CD4-positive, alpha-beta T cell treated with Interleukin-6 for 4 hours (primary cell): ENCODE measurements around the gene L1CAM.
A peak's percentile ranks its signal among the peaks of the same experiment; 100 is the strongest.

Experiments used
- DNase-seq: peaks from one replicate; pipeline ENCODE4 v3.0.0-alpha.2; 2020; ENCODE audit warnings: mixed read lengths

The L1CAM gene

DNA sequence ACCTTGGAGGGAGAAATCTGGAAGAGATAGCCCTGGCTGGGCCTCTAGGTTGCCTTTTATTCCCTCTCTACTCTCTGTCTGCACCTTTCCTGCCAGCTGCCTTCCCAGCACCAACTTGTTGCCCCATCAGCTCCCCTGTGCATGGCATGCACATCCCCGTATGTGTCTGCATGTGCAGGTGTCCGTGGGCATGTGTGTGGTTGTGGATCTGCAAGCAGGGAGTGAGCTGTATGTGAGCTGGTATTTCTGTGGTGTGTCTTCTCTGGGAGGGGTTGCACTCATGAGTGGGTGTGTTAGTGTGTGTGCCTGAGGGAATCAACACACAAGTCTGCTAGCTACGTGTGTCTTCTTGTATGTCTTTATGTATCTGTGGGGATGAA is 9.9 kb downstream of the L1CAM start:
- DNase-seq, result no peak

DNA sequence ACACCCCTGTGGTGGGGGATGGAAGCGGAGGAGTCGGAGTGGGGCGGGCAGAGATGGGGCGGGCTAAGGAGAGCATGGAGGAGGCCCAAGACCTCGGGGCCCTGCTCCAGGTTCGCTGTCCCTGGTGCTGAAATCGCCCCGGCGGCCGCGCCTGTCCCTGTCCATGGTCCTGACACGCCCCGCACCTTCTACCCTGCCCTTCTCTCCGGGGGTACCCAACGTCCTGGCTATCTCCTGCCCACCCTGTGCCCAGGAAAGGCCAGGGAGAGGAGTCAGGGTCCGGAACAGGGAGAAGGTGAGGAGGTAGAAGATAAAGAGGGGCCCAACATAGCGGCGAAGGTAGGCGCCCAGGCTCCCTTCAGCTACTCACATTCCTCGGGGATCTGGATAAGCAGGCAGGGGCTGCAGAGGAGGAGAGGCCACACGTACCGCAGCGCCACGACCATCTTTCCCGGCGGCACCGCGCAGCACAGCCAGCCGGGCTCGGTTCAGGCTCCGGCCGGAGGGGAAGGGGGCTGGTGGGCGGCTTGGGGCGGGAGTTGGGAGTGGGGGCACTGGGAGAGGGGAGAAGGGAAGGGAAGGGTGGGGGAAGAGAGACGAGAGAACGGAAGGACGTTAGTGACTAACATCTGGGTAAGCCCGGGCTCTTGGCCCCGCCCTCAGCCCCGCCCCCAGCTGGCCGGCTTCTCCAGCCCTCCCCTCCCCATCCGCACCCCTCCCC is 10.4 kb downstream of the L1CAM start:
- DNase-seq, result peak; percentile 69

DNA sequence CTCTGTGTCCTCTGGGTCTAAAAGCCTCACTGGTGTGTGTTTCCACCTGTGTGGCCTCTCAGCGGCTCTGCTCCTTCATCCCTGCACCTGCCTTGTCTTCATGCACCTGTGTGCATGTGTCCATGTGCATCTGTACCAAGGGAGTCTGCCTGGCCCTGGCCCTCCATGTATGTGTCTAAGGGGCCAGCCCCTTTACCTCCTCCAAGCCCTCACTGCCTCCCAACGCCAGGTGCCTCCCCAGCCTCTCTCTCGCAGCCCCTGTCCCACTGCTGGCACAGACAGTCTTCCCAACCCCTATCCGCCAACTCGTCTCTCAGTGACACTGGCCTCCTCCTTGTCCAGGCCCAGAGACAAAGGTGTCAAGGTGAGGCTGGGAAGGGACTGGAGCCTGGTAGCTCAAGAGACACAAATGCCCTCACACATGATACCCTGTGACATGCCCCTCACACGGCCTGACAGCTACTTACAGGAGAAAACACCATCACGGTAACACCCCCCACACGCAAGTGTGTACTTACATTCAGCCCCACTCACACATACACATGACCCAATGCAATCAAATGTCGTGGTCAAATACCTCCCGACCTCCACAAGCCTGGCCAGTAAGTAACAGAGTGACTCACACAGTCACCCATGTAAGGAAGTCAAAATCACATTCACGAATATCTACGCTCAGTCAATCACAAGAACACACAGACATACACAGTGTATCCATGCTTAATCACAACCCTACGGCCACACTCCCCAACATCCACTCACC is 11.4 kb downstream of the L1CAM start:
- no peak for DNase-seq

DNA sequence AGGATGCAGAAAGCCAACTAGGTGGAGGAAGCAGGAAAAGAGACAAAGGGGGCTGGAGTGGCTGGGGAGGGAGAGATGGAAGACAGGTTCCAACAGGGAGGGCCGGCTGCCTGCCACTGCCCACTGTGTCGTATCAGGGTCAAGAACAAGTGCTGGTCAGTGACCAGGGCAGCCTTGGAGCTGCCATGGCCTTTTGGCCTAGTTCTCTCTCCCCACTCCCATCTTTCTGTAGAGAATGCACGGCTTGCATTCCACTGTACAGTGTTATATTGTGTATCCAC is 11.9 kb downstream of the L1CAM start:
- DNase-seq, result no peak

DNA sequence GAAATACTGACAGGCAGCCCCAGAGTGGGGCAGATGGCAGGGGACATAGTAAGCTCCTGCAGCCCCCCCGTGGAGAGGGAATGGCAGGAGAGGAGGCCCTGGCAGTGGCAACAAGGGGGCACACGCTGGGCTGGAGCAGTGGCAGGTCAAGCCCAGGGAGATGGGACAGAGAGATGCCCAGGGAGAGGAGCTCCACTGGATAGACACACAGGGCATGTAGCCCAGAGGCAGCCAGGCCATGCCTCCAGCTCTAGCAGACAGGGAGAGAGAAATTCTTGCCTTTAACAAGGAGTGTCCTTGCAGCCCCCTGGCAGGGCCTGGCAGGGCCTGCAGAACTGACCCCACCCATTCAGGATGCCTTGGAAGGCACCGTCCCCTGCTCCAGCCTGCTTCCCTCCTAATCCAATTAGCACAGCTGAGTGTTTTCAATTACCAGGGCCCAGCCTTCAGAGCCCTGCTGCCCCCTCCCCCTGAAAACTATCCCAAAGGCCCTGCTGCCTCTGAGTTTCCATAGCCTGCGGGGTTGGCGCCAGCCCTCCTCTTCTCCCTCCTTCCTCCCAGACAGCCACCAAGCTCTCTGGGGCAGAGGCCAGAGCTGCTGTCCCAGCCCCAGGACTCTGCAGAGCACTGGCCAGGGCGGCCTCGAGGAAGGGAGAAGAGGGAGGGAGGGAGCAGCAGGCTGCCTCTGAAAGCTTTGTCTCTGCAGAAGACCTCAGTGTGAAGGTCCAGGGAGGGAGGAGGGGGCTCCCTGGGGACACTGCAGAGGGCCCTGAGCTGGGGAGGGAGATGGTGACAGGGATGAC is 12.5 kb downstream of the L1CAM start:
- DNase-seq, result no peak

DNA sequence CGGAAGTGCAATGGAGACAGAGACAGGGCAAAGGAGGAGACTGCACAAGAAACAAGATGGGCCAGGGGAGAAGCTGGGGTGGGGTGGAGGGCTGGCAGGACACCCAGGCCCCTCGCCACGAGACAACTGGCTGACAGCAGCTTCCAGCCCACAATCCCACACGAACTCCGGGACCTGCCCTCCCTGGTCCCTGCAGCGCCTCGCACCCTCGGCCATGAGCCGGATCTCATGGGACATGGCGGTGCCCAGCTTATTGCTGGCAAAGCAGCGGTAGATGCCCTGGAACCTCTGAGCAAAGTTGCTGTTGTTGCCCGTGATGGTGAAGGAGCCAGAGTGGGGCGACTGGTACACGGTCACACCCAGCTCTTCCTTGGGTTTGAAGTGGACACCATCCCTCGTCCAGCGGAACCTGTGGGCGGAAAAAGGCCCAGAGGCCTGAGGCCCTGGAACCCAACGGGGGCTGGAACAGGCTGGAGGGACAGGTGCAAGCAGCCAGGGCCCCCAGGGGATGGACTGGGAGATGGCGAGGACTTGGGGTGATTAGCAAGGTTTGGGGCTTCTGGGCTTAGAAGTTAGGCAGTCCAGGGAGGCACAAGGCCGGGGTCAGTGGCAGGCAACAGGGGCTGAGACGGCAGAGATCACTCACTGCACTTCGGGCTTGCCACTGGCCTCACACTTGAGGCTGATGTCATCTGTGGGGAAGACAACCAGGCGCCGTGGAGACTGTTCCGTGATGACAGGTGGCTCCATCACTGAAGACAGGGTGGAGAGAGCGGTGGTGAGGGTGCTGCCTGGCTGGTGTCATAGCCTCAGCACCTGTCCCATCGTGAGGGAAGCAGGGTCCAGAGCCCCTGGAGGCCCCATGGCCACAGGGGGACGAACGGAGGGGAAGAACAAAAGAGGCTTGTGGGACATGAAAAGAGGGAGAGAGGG is 13.8 kb downstream of the L1CAM start:
- DNase-seq, result no peak

DNA sequence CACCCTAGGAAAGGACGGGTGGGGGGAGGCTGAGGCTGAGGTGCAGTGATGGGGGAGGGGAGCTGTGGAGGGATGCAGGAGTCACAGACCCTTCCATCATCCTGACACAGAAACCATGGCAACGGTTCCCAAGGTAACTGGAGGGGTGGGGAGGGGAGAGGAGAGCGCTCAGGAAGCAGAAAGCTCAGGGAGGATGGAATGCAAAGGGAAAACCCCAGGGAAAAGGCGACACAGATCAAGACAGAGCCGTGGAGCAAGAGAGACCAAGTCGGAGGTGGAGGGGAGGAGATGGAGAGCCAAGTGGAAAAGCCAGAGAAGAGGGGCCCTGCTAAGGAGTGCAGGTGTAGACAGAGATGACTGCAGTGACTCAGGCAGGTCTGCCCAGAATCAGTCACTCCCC is 14.5 kb downstream of the L1CAM start:
- no peak for DNase-seq

DNA sequence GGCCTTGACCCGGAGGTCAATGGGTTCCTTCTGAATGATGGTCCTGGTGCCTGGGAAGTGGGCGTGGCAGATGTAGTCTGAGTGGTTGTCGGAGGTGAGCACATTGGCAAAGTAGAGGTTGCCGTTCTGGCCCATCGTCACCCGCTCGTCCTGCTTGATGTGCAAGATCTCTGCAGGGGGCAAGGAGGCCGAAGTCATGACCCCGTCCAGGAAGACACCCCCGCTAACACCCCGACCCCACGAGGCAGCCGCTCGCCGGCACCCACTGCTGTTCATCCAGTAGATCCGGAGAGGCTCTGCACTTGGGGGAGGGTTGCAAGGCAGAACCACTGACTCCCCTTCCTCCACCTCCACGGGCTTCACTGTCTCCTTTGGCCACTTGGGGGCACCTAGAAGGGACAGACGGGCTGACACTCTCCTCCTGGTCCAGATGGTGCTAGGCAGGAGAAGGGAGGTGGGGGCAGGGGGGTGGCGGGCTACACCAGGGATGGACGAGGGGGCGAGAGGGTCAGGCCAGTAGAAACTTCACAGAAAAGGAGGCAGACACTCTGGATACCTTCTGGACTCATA is 15.1 kb downstream of the L1CAM start:
- DNase-seq, result no peak

DNA sequence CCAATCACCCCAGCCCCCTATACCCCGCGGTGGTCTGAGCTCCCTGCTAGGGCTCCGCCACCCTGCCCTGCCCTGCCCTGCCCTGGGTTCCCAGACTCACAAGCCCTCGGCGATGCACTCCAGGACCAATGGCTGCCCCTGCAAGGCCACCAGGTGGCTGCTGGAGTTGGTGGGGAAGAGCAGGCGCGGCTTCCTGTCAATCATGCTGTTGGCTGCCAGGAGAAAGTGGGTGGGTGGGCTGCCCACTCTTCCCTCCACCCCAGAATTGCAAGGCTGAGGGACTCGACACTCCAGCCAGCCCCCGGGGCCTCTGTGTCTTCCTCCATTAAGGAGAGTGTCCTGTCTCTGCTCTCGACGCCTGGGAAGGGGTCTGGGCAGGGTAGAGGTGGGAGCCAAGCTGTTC is 15.7 kb downstream of the L1CAM start:
- DNase-seq, result no peak

DNA sequence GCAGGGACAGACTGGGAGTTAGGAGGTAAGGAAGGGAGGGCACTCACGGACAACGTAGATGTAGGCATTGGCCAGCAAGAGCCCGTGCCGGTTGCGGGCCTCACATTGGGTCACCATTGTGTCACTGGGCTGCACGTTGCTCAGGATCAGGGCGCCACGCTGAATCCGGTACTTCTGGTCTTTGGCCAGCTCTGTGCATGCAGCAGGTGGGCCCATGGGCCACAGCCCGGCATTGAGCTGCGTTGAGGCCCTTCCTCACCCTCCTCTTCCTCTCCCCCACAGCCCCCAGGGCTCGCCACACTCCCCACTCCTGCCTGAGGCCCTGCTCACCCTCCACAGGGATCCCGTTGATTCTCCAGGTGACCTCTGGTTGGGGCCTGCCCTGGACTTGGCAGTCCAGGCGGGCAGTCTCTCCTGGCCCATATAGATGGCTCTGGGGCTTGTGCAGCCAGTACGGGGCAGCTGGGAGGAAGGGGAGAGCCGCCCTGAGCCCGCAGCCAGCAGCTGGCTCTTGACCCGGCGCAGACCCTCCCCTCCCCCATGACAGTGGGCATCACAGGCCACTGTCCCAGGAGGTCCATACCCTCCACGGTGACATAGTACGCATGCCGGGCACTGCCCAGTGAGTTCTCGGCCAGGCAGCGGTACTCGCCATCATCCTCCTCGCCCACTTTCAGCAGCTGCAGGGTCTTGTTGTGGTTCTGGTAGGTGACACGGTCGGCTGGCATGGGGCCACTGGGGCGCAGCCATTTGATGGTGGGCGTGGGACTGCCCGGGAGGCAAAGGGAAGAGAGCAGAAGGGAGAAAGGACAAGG is 16.3 kb downstream of the L1CAM start:
- no peak for DNase-seq

DNA sequence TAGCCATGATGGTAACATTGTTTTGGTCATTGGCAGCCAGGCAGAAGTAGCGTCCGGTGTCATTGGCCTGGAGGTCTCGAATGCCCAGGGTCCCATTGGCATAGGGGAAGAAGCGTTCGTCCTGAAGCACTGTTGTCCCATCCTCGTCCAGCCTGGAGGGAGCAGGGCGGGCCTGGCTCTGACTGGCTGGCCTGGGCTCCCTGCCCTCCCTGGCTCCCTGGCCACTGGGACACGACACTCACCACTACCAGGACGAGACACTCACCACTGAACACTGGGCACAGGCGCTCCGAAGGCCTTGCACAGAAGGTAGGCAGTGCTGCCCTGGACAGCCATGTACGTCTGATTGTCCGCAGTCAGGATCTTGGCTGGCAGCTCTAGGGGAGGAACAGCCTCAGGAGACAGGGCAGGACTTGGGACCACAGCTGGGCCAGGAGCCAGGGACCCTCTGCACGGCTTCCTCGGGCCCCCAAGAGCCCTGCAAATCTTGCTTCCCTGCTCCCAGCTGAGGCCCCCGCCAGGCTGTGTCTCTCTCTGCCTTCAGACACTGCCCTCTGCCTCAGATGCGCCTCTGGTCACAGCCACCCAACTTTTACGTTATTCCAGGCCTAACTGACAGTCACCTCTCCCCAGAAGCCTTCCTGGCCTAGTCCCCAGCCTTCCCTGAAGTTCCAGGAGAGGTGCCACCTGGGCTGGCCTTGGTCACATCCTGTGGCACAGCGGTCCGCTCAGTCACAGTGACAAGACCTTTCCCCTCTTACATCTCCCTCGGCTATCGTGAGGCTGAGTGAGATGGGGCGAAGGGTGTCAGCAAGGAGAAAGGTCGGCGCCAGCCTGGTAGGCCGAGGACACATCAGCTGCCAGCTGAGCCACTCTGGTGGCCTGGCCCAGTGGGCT is 17.1 kb downstream of the L1CAM start:
- no peak for DNase-seq

DNA sequence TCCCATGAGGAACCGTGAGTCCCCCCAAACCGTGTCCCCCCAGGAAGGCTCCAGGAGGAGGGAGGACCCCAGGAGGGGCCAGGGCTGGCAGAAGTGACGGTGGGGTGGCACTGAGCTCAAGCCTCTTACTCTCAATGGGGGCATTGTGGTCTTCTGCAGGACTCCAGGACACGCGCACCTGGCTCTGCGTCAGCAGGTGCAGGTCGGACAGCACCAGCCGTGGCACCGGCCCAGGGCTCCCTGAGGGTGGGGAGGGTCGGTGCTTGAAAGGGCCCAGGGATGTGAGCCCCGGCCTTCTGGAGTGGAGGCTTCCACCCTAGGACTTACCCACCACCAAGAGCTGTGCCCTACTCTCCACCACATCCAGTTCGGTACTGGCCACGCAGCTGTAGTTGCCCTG is 18.3 kb downstream of the L1CAM start:
- no peak for DNase-seq

DNA sequence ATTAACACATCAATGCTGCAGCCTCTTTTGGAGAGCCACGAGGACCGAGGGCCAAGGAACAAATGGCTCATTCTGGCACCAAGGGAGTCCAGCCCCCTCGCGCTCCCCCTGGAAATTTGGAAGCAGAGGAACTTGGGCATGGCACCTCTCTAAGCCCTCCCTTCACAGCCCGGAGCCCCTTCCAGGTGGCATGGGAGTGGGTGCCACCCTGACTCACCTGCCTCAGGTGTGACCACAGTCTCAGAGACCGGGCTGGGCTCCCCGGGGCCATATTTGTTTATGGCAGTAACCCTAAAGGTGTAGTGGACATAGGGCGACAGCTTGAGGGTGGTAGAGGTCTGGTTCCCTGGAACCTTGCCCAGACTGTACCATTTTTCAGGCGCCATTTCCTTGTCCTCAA is 18.8 kb downstream of the L1CAM start:
- no peak for DNase-seq

DNA sequence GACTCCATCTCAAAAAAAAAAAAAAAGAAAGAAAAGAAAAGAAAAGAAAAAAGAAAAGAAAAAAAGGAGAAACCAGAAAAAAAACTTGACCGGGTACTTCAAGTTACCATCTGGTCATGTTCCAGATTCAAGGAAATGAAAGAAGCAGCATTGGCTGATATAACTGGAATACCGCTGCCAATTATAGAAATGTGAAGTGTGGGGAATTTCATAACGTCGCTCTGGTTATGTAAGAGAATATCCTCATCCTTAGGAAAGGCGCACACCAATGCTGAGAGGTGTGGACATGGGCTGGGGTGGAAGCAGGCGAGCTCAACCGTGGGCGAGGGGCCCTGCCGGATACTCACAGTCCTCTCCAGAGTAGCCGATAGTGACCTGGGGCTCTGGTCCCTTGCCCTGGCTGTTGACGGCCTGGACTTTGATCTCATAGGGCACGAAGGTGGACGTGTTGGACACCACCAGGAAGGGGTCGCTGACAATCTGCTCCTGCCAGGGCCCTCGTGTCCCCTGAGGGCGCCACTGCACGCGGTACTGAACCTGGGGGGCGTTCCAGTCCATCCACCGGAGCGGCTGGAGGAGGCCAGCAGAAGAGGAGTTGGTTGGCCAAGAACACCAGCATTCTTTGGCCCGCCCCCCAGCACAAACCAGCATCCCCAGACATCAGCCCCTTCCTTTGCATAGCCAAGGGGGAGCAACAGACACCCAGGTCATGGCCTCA is 19.5 kb downstream of the L1CAM start:
- no peak for DNase-seq

DNA sequence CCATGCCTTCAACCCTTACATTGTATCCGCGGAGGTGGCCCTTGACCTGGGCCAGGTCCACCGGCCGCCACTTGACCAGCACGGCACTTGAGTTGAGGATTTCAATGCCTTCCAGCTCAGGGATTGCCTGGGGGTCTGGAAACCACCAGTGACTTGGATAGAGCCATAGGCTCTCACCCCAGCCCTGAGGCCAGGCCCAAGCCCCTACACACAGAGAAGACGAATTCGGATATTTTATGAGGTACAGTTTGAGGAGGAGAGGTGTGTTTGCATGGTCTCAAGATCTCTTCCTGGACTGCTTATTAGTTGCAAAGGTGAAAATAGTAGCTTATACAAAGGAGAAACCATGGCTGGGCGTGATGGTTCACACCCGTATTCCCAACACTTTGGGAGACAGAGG is 20.3 kb downstream of the L1CAM start:
- no peak for DNase-seq

DNA sequence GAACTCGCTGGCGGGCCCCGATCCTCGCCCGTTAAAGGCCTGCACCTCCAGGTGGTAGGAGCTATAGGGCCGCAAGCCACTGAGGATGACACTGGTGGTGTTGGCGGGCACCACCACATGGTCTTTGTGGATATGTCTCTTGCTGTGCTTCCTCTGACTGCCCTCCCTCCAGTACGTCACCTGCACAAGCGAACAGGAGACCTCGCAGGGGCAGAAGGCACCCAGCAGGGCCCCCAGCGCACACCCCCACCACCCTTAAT is 20.7 kb downstream of the L1CAM start:
- no peak for DNase-seq

DNA sequence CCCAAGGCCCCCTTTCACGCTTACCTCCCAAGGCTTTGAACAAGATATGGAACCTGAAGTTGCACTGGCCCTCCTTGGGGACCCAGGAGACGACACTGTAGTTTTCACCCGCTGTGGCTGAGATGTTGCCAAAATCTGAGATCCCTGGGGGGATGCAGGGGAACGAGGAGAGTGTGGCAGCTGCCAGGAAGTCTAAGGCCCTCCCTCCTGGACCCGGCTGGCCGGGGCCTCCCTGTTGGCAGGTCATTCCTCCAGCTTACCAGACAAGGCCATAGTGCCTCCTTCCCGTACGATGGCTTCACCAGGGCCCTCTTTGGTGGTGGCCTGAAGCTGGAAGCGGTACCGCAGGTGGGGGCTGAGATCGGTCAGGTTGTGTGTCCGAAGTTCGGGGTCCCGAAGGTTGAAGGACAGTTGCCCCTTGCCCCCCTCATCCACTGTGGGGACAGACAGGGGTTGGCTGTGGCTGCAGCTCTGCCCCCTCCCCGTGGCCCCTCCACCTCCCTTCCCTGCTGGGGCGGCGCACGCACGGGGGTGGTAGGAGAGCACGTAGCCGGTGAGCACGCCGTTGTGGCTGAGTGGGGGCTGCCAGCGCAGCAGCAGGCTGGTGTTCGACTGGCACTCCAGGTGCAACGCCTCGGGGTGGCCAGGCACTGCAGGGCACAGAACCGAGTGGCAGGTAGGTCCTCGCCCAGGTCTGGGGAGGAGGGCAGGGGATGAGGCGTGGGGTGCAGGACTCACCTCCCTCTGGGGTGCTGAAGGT is 21.2 kb downstream of the L1CAM start:
- DNase-seq, result no peak

DNA sequence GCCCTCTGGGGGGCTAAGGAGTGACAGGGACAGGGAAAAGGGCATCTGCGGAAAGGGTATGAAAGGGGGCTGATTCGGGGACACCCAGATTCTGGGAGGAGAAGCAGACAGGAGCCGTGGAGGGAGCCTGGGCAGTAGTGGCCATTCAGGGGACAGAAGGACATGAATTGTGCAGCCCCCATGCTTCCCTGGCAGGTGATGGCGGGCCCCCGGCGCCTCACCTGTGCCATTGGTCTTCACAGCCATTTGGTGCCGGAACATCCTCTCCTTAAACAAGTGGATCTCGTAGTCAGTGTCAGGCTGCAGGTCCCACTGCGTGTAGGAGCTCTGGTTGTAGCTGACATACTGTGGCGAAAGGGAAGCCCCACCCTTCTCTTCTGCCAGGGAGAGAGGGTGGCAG is 21.9 kb downstream of the L1CAM start:
- no peak for DNase-seq

DNA sequence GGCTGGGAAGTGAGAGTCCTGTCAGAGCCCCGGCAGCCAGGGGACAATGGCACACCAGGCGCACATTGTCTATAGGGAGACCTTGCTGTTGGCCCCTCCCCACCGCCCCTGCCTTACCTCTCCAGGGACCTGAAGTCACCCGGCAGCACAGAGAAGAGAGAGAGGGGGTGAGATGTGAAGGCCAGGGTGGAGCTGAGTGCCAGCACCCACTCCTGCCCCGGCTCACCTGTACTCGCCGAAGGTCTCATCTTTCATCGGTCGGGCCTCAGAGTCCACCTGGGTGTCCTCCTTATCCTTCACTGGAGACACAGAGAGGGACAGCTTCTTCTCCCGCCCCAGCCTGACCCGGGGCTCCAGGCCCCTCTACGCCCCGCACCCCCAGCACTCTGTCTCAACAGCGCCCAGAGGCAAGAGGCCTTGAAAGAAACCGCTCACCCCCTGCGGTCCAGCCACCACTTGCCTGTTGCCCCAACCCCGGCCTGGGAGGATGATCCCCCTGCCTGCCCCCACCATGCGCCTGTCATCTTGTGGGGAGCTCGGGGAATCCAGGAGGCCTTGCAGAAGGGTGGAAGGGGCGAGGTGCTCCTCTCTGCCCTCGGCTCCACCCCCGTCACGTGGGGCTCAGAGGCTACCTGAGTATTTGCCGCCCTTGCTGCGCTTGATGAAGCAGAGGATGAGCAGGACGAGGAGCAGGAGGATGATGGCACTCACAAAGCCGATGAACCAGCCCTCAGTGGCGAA is 22.6 kb downstream of the L1CAM start:
- DNase-seq, result no peak
